ENCODE results near the gene DNAJC9. TPM values are rescaled to one million over a fixed set of nuclear protein-coding genes. Genes with fewer than 3 reads are reported as not detected.
"Not testable (repeated sequence)": the region's sequence is repeated elsewhere in the genome, so short reads cannot be mapped to it uniquely, and the experiment has no call there.

The DNAJC9 gene
- polyA plus RNA-seq (ENCODE audit: insufficient read length), result 19.6 TPM

DNA sequence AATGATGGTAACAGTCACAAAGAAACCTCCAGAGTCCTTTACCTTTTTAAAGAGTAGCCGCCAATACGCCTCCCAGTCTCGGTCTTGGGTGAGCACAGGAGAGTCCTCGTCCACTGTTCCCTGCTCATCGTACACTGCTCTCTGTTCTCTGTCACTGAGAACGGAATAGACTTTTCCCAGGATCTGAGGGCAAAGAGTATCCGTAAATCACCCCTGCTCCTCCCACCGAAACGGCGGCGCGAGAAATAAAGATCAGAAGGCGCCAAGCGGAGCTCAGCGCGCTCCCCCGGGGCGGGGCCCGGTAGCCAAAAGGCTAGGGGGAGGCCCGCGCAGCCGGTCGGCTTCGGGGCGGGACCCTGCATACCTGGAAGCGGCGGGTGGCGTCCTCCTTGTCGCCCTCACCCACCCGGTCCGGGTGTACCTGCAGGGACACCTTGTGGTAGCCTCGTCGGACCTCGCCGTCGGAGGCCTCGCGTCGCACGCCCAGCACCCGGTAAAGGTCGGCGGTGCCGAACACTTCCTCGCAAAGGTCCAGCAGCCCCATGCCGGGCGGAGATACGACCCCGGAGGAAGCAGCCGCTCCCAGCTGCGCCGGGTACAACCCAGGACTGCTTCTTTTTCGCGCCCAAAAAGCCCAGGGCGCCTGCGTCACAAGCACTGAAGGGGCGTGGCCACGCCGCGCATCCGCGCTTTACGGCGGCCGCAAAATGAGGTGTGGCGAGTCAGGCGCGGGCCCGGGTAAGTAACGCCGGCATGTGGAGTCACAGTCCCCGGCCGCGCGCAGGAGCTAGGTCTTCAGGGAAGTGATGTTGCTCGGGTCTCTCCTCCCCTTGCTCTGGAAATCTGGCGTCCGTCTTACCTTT, at the start of gene DNAJC9:
TSS of gene DNAJC9 (minus strand) at position 610 of the 863 bp plus-strand sequence. CDS start at position 544, 66 bp downstream.
- peak; percentile 97 for DNase-seq

GRCh38 chr10:73293461-73293860, 46.4 kb upstream of the DNAJC9 start:
- DNase-seq, result no peak

- DNase-seq, result no peak
These were observed 42.9 kb upstream of the DNAJC9 start for GRCh38 chr10:73289958-73290357.

GRCh38 chr10:73287441-73287840, 40.4 kb upstream of the DNAJC9 start:
- DNase-seq, result no peak

- no peak for DNase-seq
These were observed 34.0 kb upstream of the DNAJC9 start for GRCh38 chr10:73281097-73281496.

DNA sequence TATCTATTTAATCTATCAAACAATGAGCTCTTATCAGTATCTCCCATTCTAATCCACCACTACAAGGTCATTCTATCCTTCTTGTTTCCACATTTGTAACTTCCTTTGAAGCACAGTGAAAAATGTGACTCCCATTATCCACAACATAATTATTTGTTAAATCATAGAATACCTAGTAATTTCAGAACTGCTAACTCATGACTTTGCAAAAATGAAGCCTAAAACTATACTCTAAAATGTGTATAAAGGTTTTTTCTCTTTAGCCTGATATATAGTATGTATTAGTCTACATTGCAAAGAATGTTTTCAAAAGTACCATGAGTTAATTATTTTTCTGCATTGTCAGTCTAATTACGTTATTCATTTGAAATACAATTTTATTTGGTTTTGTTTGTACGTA, 17.4 kb upstream of the DNAJC9 start:
- no peak for DNase-seq

DNA sequence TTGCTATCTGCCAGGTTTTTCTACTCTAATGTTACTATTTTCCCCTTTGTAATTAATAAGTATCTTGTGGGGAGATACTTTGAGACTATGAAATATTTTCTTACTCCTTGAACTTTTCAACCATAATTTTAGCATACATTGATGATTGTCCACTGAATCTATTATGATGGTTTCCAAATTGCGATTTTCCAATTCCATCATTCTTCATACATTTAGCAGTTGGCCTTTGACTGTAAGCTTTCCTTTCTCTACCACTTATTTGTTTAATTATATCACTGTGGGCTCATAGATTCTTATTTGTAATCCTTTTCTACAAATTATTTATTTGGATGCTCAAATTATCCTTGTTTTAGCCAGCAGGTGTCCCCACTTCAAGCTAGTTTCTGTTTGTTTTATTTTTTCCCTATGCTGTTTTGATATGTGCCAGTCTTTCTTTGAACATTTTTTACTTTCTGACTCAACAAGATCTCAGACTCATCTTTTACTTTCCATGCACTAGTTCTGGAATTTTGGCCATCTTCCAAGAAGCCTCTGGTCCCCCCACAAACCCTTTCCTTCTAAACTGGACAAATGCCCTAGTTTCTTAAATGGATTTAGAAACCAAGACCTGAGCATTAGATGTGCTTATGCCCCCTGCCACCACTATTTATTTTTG, 16.8 kb upstream of the DNAJC9 start:
- peak; percentile 15 for DNase-seq

DNA sequence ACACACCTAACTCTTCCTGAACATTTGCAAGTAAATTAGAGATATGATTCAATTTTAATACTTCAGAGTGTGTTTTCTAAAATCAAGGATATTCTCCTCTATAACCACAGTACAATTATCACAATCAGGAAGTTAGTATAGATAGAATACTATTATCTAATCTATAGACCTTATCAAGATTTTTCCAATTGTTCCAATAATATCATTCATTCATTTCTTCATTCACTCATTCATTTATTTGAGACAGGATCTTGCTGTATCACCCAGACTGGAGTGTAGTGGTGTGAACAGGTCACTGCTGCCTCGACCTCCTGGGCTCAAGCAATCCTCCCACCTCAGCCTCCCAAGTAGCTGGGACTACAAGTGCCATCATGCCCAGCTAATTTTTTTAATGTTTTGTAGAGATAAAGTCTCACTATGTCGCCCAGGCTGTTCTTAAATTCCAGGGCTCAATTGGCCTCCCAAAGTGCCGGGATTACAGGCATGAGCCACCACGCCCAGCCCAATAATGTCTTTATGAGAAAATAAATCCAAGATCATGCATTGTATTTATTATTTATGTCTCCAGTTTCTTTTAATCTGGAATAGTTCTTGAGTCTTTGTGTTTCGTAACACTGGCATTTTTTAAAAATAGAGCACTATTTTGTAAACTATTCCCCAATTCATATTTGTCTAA, 16.0 kb upstream of the DNAJC9 start:
- DNase-seq, result no peak

- no peak for DNase-seq
These were observed 15.2 kb upstream of the DNAJC9 start for GRCh38 chr10:73262105-73262730.

- DNase-seq, result no peak
These were observed 14.4 kb upstream of the DNAJC9 start for GRCh38 chr10:73261362-73261995.

DNA sequence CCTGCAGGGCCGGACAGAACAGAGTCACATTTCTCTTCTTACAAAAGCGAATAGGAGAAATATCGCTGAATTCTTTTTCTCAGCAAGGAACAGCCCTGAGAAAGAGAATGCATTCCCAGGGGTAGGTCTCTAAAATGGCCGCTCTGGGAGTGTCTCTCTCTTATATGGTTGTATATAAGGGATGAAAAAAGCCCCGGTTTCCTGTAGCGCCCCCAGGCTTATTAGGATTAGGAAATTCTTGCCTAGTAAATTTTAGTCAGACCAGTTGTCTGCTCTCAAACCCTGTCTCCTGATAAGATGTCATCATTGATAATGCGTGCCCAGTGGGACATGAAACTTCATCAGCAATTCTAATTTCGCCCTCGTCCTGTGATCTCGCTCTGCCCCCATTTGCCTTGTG, 11.6 kb upstream of the DNAJC9 start:
- not testable (repeated sequence) for DNase-seq

DNA sequence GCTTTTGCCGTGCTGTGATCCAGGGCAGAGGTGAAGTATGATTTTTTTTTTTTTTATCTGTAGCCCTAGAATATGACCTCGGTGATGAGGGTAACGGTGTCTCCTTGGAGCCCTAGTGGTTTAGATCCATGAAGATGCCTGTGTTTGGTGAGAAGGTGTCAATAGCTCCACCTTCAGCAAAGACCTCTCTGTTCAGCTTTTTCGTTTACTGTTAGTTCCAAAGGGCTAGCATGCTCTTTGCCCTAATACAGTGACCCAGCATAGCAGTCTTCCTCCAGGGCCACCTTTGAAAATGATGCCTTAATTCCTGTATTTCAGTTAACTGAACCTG, 6.1 kb upstream of the DNAJC9 start:
- DNase-seq, result no peak

GRCh38 chr10:73252445-73253224, 5.6 kb upstream of the DNAJC9 start, which contains the start of gene MRPS16:
MRPS16 (minus strand) TSS chr10:73252644; CDS start chr10:73252482, 162 bp downstream.
- peak; percentile 96 for DNase-seq

GRCh38 chr10:73251683-73252444, 4.8 kb upstream of the DNAJC9 start:
- no peak for DNase-seq

GRCh38 chr10:73248259-73248724, 1.2 kb upstream of the DNAJC9 start:
- DNase-seq, result no peak

GRCh38 chr10:73247509-73248258, 629 bp upstream of the DNAJC9 start:
- no peak for DNase-seq

- DNase-seq, result no peak
These were observed 771 bp downstream of the DNAJC9 start for GRCh38 chr10:73246322-73246645.

GRCh38 chr10:73244866-73245477, 2.1 kb downstream of the DNAJC9 start:
- DNase-seq, result no peak

DNA sequence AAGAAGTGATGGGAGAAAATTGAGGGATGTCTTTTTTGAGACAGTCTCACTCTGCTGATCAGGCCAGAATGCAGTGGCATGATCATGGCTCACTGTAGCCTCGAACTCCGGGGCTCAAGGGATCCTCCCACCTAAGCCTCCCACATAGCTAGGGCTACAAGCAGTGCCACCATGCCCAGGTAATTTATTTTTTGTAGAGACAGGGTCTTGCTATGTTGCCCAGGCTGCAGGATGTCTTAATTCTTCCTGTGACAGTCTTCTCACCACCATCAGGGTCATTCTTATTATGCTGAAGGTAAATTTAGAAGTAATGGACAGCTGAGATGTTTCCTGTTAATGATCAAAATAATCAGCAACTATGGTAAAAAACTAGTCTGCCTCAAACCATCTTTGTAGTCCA, 7.1 kb downstream of the DNAJC9 start:
- no peak for DNase-seq
